A549 (cell line): ENCODE results near the gene PTCD3. TPM values are rescaled to one million over a fixed set of nuclear protein-coding genes. Genes with fewer than 3 reads are reported as not detected.

Source experiments
- ATAC-seq, 2 experiments: fragments of 200-7000 bp in 1 of 2; fragments of >200 bp in 1 of 2; cut with Nextera tagmentation in 1 of 2; cut with Tn5 transposase in 1 of 2; 3 replicates each; pipeline versions ENCODE4 v1.8.0 to v1.9.1; 2018 to 2020; ENCODE audit warnings: mild to moderate bottlenecking in 1 of 2, moderate library complexity in 1 of 2
- CTCF ChIA-PET: fragments of 300-600 bp; sonication (Branson Sonifier 250); formaldehyde crosslinking; extraction: SDS; loops from one replicate; lab custom pipeline; 2021; ENCODE audit warnings: antibody characterized with exemption, inconsistent platforms; lab: Yijun Ruan, JAX
- POLR2A ChIA-PET: fragments of 350-600 bp; formaldehyde crosslinking; extraction: SDS; loops from one replicate; lab custom pipeline; 2021; ENCODE audit warnings: antibody characterized with exemption, inconsistent platforms; lab: Yijun Ruan, JAX
- DNase-seq, 2 experiments: peaks; one replicate each; pipeline versions ENCODE4 v3.0.0 to v3.0.0-alpha.2; 2011 to 2016; ENCODE audit warnings: low read depth in 1 of 2, low spot score in 1 of 2
- FAIRE-seq: peaks from 2 replicates; lab custom pipeline; 2011; peaks lifted over from hg19 to GRCh38; lab: Jason Lieb, UNC
- H3K27ac ChIP-seq, 2 experiments: fragments of >200 bp; sonication (Bioruptor Twin); formaldehyde crosslinking; 3 replicates each; pipeline ENCODE4 v1.5.1; 2016 to 2017
- H3K4me1 ChIP-seq: fragments of >200 bp; sonication (Bioruptor Twin); formaldehyde crosslinking; 3 replicates; pipeline ENCODE4 v1.6.1; 2016
- H3K4me2 ChIP-seq: fragments of >200 bp; sonication (Bioruptor Twin); formaldehyde crosslinking; 3 replicates; pipeline ENCODE4 v1.6.1; 2016
- H3K4me3 ChIP-seq: fragments of >200 bp; sonication (Bioruptor Twin); formaldehyde crosslinking; 3 replicates; pipeline ENCODE4 v1.5.1; 2016
- H3K9me3 ChIP-seq: fragments of >200 bp; sonication (Bioruptor Twin); formaldehyde crosslinking; 3 replicates; pipeline ENCODE4 v1.6.1; 2016
- CBX2 ChIP-seq: fragments of 200-600 bp; sonication (generic); IDR thresholded peaks from 2 replicates; pipeline ENCODE4 v1.6.1; 2016; ENCODE audit warnings: low read depth, mild to moderate bottlenecking, borderline replicate concordance
- CHD2 ChIP-seq: fragments of 150-350 bp; IDR thresholded peaks from 2 replicates; pipeline ENCODE4 v1.6.1; 2014; ENCODE audit warnings: low read length; ENCODE audit not compliant: partially characterized antibody
- CTCF ChIP-seq: fragments of >200 bp; sonication (Bioruptor Twin); formaldehyde crosslinking; IDR thresholded peaks from 3 replicates; pipeline ENCODE4 v1.5.1; 2016
- E2F6 ChIP-seq: IDR thresholded peaks from 2 replicates; pipeline ENCODE4 v1.6.1; 2012; ENCODE audit warnings: low read depth, borderline replicate concordance
- EHF ChIP-seq: fragments of 250-450 bp; sonication (Bioruptor Pico); IDR thresholded peaks from 2 replicates; pipeline ENCODE4 v1.5.0; 2020; ENCODE audit warnings: mild to moderate bottlenecking
- EHMT2 ChIP-seq: fragments of 200-600 bp; sonication (generic); IDR thresholded peaks from 2 replicates; pipeline ENCODE4 v1.6.1; 2016; ENCODE audit warnings: antibody characterized with exemption, low read depth, mild to moderate bottlenecking, moderate library complexity
- ELK1 ChIP-seq: fragments of 150-350 bp; IDR thresholded peaks from 2 replicates; pipeline ENCODE4 v1.6.1; 2014; ENCODE audit warnings: low read depth, mild to moderate bottlenecking, low read length
- HOXB13 ChIP-seq: fragments of 250-450 bp; sonication (Bioruptor Pico); IDR thresholded peaks from 2 replicates; pipeline ENCODE4 v1.5.0; 2020; ENCODE audit warnings: low read depth, mild to moderate bottlenecking, moderate library complexity
- JUN ChIP-seq, 2 experiments: fragments of >200 bp; sonication (Bioruptor Twin); formaldehyde crosslinking; IDR thresholded peaks; 2 replicates in 1 of 2; 3 replicates in 1 of 2; pipeline ENCODE4 v1.6.1; 2016 to 2017
- MAZ ChIP-seq: fragments of 150-350 bp; IDR thresholded peaks from 2 replicates; pipeline ENCODE4 v1.6.1; 2014; ENCODE audit warnings: antibody characterized with exemption, low read depth, low read length, borderline replicate concordance
- PBX3 ChIP-seq: IDR thresholded peaks from 2 replicates; pipeline ENCODE4 v1.6.1; 2012
- SMC3 ChIP-seq: fragments of >200 bp; sonication (Bioruptor Twin); formaldehyde crosslinking; IDR thresholded peaks from 3 replicates; pipeline ENCODE4 v1.6.1; 2018; ENCODE audit warnings: inconsistent platforms
- TP53 ChIP-seq: fragments of 250-450 bp; sonication (Bioruptor Pico); IDR thresholded peaks from 2 replicates; pipeline ENCODE4 v1.5.0; 2021; ENCODE audit warnings: mild to moderate bottlenecking, moderate library complexity
- WGBS: methylation state at CpG from one replicate; pipeline ENCODE4 v1.1.6; 2017; ENCODE audit errors: missing lambda C conversion rate; 5-methylcytosine and 5-hydroxymethylcytosine counted together
- polyA plus RNA-seq, 4 experiments: library from polyadenylated mRNA; depleted of rRNA in 3 of 4; stranded (reverse); fragments of >200 nt; fragmentation: RNase III in 1 of 4; extraction: RNeasy Plus Mini Kit Qiagen cat#74134 plus additional on column Dnase treatment in 1 of 4; gene quantifications; 2 replicates in 3 of 4; 3 replicates in 1 of 4; pipeline ENCODE4 v1.2.3, GENCODE V29; 2011 to 2017

PTCD3 gene
- polyA plus RNA-seq, 2 of the 4 experiments (the other 2 are of a cell fraction): 200 to 260 TPM

- no peak for FAIRE-seq
- 93% methylated on average over 4 of the region's 4 CpGs for WGBS
- no peak overlapping the region for H3K4me2 ChIP-seq
Measured at GRCh38 chr2:86139981-86140380, 33.9 kb downstream of the PTCD3 start.

GRCh38 chr2:86140969-86141392, 34.9 kb downstream of the PTCD3 start:
- FAIRE-seq (no peak), ATAC-seq (peak in 1 of 2 experiments; percentile 16; a peak in 3 of 6 replicates), DNase-seq (no peak)
- no peak for TF ChIP-seq EHF (CRISPR knock-in tag)
- no peak for TF ChIP-seq CTCF
- TF ChIP-seq EHMT2: no peak
- no peak for TF ChIP-seq MAZ
- no peak for TF ChIP-seq SMC3
- no peak for TF ChIP-seq TP53 (CRISPR knock-in tag)
- no peak for TF ChIP-seq PBX3
- TF ChIP-seq HOXB13 (CRISPR knock-in tag): no peak
- TF ChIP-seq CBX2: no peak
- 87% methylated on average over 4 of the region's 4 CpGs for WGBS
- Histone ChIP-seq H3K27ac (no peak overlapping the region), H3K9me3 (no peaks in the 10 kb centered on the region), H3K4me2 (no peak overlapping the region), H3K4me3 (no peak overlapping the region), H3K4me1 (no peaks in the 10 kb centered on the region)
- POLR2A ChIA-PET: interaction anchor here (0.6 kb wide), 1 partner anchor 28 kb away, joined by 4 read pairs; no protein-coding TSS in a partner anchor
- CTCF ChIA-PET: interaction anchor here (1.0 kb wide), 1 partner anchor 232 kb away, joined by 3 read pairs; no protein-coding TSS in a partner anchor

More at GRCh38 chr2:86139981-86140380, 33.9 kb downstream of the PTCD3 start:
- ChIA-PET CTCF (interaction anchor here (1.0 kb wide), 1 partner anchor 233 kb away, joined by 3 read pairs; no protein-coding TSS in a partner anchor), POLR2A (no interaction called here)
- TF ChIP-seq CHD2 (no peak), JUN (IDR thresholded peaks at IDR 0.05) (0 out of 5 replicates have a peak, but pooled peaks of 1 of the 2 experiments have one; percentile 11)
- no peak overlapping the region for H3K4me3 ChIP-seq
- ATAC-seq (no peak), DNase-seq (no peak)
- H3K4me1 ChIP-seq: no peaks in the 10 kb centered on the region
- H3K9me3 ChIP-seq: no peaks in the 10 kb centered on the region
- no peak overlapping the region for H3K27ac ChIP-seq

GRCh38 chr2:86142436-86143257, 36.6 kb downstream of the PTCD3 start:
- CTCF ChIA-PET: interaction anchor here (0.6 to 1.2 kb wide), 2 partner anchors 12 to 315 kb away, joined by 3 read pairs; no protein-coding TSS in a partner anchor
- no peak for FAIRE-seq
- Histone ChIP-seq H3K4me3 (no peak overlapping the region), H3K4me1 (no peaks in the 10 kb centered on the region)
- TF ChIP-seq CBX2 (no peak), ELK1 (no peak), E2F6 (no peak), TP53 (CRISPR knock-in tag) (no peak), JUN (IDR thresholded peaks at IDR 0.05) (peak in 1 of 2 experiments; percentile 47; a peak in 1 of 5 replicates)
- TF ChIP-seq, all 56 proteins: peak for 1
- Histone ChIP-seq H3K9me3 (no peaks in the 10 kb centered on the region), H3K4me2 (no peak overlapping the region), H3K27ac (no peak overlapping the region)
- POLR2A ChIA-PET: no interaction called here
- 84% methylated on average over 3 of the region's 3 CpGs for WGBS
- no peak for ATAC-seq
- DNase-seq: no peak
